Neuronal stem cell (in vitro differentiated cells): ENCODE measurements around the gene SMCO2.

Experiments
- DNase-seq: peaks from one replicate; pipeline ENCODE4 v3.0.0-alpha.2; 2013; ENCODE audit warnings: low spot score
- H2AFZ ChIP-seq: one replicate; pipeline ENCODE4 v1.6.1; 2013; ENCODE audit warnings: mild to moderate bottlenecking, low read length, inconsistent platforms
- H2AK5ac ChIP-seq: 2 replicates; pipeline ENCODE4 v1.6.1; 2013; ENCODE audit warnings: low read depth, mild to moderate bottlenecking, inconsistent platforms, low read length, moderate library complexity, mixed read lengths
- H2BK120ac ChIP-seq: 2 replicates; pipeline ENCODE4 v1.6.1; 2013; ENCODE audit warnings: low read depth, mild to moderate bottlenecking, inconsistent platforms, low read length, moderate library complexity, mixed read lengths
- H2BK12ac ChIP-seq: one replicate; pipeline ENCODE4 v1.6.1; 2013; ENCODE audit warnings: low read length, inconsistent platforms
- H2BK15ac ChIP-seq: 2 replicates; pipeline ENCODE4 v1.6.1; 2013; ENCODE audit warnings: mild to moderate bottlenecking, low read length, inconsistent platforms, mixed read lengths
- H2BK5ac ChIP-seq: one replicate; pipeline ENCODE4 v1.6.1; 2013; ENCODE audit warnings: inconsistent platforms, mild to moderate bottlenecking, low read length, moderate library complexity
- H3K14ac ChIP-seq: one replicate; pipeline ENCODE4 v1.6.1; 2013; ENCODE audit warnings: low read length, inconsistent platforms
- H3K18ac ChIP-seq: 2 replicates; pipeline ENCODE4 v1.6.1; 2013; ENCODE audit warnings: low read length, inconsistent platforms
- H3K23ac ChIP-seq: 2 replicates; pipeline ENCODE4 v1.6.1; 2013; ENCODE audit warnings: low read depth, mild to moderate bottlenecking, mixed read lengths, low read length, inconsistent platforms; ENCODE audit not compliant: poor library complexity
- H3K27ac ChIP-seq: replicated peaks from 3 replicates; pipeline ENCODE4 v1.5.1; 2013; ENCODE audit warnings: low read length, inconsistent platforms
- H3K27me3 ChIP-seq, 3 experiments: 2 replicates each; pipeline ENCODE4 v1.6.1; 2013; ENCODE audit warnings: low read length in 3 of 3, mild to moderate bottlenecking in 2 of 3, inconsistent platforms in 1 of 3, low read depth in 1 of 3, mixed read lengths in 1 of 3, moderate library complexity in 1 of 3; ENCODE audit not compliant: control insufficient read depth in 3 of 3, insufficient read depth in 3 of 3
- H3K36me3 ChIP-seq, 2 donors: replicated peaks in 1 of 2; 2 replicates each; pipeline ENCODE4 v1.6.1; 2013; ENCODE audit warnings: low read length in 2 of 2; ENCODE audit not compliant: control insufficient read depth in 2 of 2, insufficient read depth in 2 of 2
- H3K4ac ChIP-seq: 2 replicates; pipeline ENCODE4 v1.6.1; 2013; ENCODE audit warnings: inconsistent platforms, mild to moderate bottlenecking, low read length, moderate library complexity
- H3K4me1 ChIP-seq, 2 donors: 1 replicate in 1 of 2; 2 replicates in 1 of 2; pipeline ENCODE4 v1.6.1; 2013; ENCODE audit warnings: low read length in 2 of 2, low read depth in 1 of 2; ENCODE audit not compliant: control insufficient read depth in 2 of 2, insufficient read depth in 1 of 2
- H3K4me2 ChIP-seq: one replicate; pipeline ENCODE4 v1.6.1; 2013; ENCODE audit warnings: mild to moderate bottlenecking, low read length, inconsistent platforms; ENCODE audit not compliant: insufficient read depth, poor library complexity, severe bottlenecking
- H3K4me3 ChIP-seq, 2 donors: 2 replicates each; pipeline ENCODE4 v1.5.1; 2013; ENCODE audit warnings: low read length in 2 of 2, mild to moderate bottlenecking in 2 of 2, inconsistent platforms in 1 of 2, moderate library complexity in 1 of 2
- H3K79me1 ChIP-seq: one replicate; pipeline ENCODE4 v1.6.1; 2013; ENCODE audit warnings: low read depth, mild to moderate bottlenecking, inconsistent platforms, low read length, moderate library complexity
- H3K9ac ChIP-seq: one replicate; pipeline ENCODE4 v1.6.1; 2013; ENCODE audit warnings: mild to moderate bottlenecking, low read depth, low read length, inconsistent platforms; ENCODE audit not compliant: poor library complexity
- H3K9me3 ChIP-seq, 2 donors: replicated peaks in 1 of 2; 2 replicates each; pipeline versions ENCODE3 to v1.6.1; 2013; ENCODE audit warnings: low read length in 2 of 2, mild to moderate bottlenecking in 2 of 2, inconsistent platforms in 1 of 2, low read depth in 1 of 2, mixed read lengths in 1 of 2, moderate library complexity in 1 of 2; ENCODE audit not compliant: control insufficient read depth in 2 of 2, insufficient read depth in 1 of 2
- H4K8ac ChIP-seq: one replicate; pipeline ENCODE4 v1.6.1; 2013; ENCODE audit warnings: low read depth, mild to moderate bottlenecking, inconsistent platforms, low read length, moderate library complexity
- H4K91ac ChIP-seq: one replicate; pipeline ENCODE4 v1.6.1; 2013; ENCODE audit warnings: low read length, low read depth, mild to moderate bottlenecking, inconsistent platforms; ENCODE audit not compliant: poor library complexity
- whole genome bisulfite sequencing, 2 donors: extraction: QIAGEN DNeasy Blood & Tissue Kit; methylation state at CpG; one replicate each; pipeline ENCODE4 v1.1.7; 2013; ENCODE audit warnings: missing lambda C conversion rate in 2 of 2, mixed read lengths in 1 of 2; ENCODE audit not compliant: insufficient read length in 2 of 2, insufficient replicate concordance in 1 of 2; ENCODE audit errors: extremely low coverage in 2 of 2; 5-methylcytosine and 5-hydroxymethylcytosine counted together

SMCO2 gene

GRCh38 chr12:27451036-27451825 lies 4.7 kb downstream of the SMCO2 start:
- no peak overlapping the region for H2BK5ac ChIP-seq
- H4K91ac ChIP-seq = no peak overlapping the region
- H3K4me1 ChIP-seq = peaks cover 2 to 3% of the 10 kb centered on the region in 2 donors
- H2BK12ac ChIP-seq = no peak overlapping the region
- H3K23ac ChIP-seq = no peak overlapping the region
- no peak overlapping the region for H2AFZ ChIP-seq
- H3K27me3 ChIP-seq = no peaks in the 10 kb centered on the region
- no peak overlapping the region for H3K4me2 ChIP-seq
- H3K9me3 ChIP-seq = no peaks in the 10 kb centered on the region
- H3K9ac ChIP-seq = no peak overlapping the region
- H2BK120ac ChIP-seq = no peak overlapping the region
- no peak overlapping the region for H3K27ac ChIP-seq
- no peak overlapping the region for H2AK5ac ChIP-seq
- H3K4ac ChIP-seq = no peak overlapping the region
- H3K36me3 ChIP-seq = no peaks in the 10 kb centered on the region
- no CpG with 5 or more reads among the region's 6 CpGs for WGBS, 2 donors
- H3K4me3 ChIP-seq = no peak overlapping the region
- no peaks in the 10 kb centered on the region for H3K79me1 ChIP-seq
- no peak for DNase-seq
- no peak overlapping the region for H4K8ac ChIP-seq
- H2BK15ac ChIP-seq = no peak overlapping the region
- no peak overlapping the region for H3K14ac ChIP-seq
- no peak overlapping the region for H3K18ac ChIP-seq

GRCh38 chr12:27453421-27453820 lies 6.9 kb downstream of the SMCO2 start:
- Histone ChIP-seq H3K14ac (no peak overlapping the region), H3K4me2 (no peak overlapping the region), H2BK15ac (no peak overlapping the region), H3K4me3 (no peak overlapping the region), H3K79me1 (no peaks in the 10 kb centered on the region), H2AFZ (no peak overlapping the region), H3K27ac (no peak overlapping the region), H2BK5ac (no peak overlapping the region), H3K23ac (no peak overlapping the region), H3K18ac (no peak overlapping the region), H3K9me3 (no peaks in the 10 kb centered on the region), H2BK12ac (no peak overlapping the region), H2AK5ac (no peak overlapping the region), H3K4me1 (peaks cover 2 to 3% of the 10 kb centered on the region in 2 donors), H4K91ac (no peak overlapping the region), H2BK120ac (no peak overlapping the region), H3K27me3 (no peaks in the 10 kb centered on the region), H3K4ac (no peak overlapping the region), H3K36me3 (no peaks in the 10 kb centered on the region), H3K9ac (no peak overlapping the region), H4K8ac (no peak overlapping the region)
- WGBS, 2 donors = no CpG with 5 or more reads among the region's 2 CpGs
- no peak for DNase-seq

- Histone ChIP-seq H2BK5ac (no peak overlapping the region), H3K4me3 (no peak overlapping the region), H3K4ac (no peak overlapping the region), H4K91ac (no peak overlapping the region), H3K4me1 (peaks cover 0 to 3% of the 10 kb centered on the region in 2 donors), H2AK5ac (no peak overlapping the region), H2BK120ac (no peak overlapping the region), H2BK12ac (no peak overlapping the region), H3K4me2 (no peak overlapping the region), H2AFZ (no peak overlapping the region), H3K9ac (no peak overlapping the region), H3K18ac (no peak overlapping the region), H4K8ac (no peak overlapping the region), H3K14ac (no peak overlapping the region), H3K9me3 (peaks cover 0 to 2% of the 10 kb centered on the region in 2 donors), H3K36me3 (no peaks in the 10 kb centered on the region), H2BK15ac (no peak overlapping the region), H3K23ac (no peak overlapping the region), H3K79me1 (no peaks in the 10 kb centered on the region), H3K27ac (no peak overlapping the region), H3K27me3 (no peaks in the 10 kb centered on the region)
- DNase-seq = no peak
- no CpG with 5 or more reads among the region's 3 CpGs for WGBS, 2 donors
Observed at GRCh38 chr12:27455589-27455988, 9.1 kb downstream of the SMCO2 start.

- Histone ChIP-seq H4K91ac (no peak overlapping the region), H2AK5ac (no peak overlapping the region), H3K4me2 (no peak overlapping the region), H2AFZ (no peak overlapping the region), H3K79me1 (no peaks in the 10 kb centered on the region), H3K27me3 (no peaks in the 10 kb centered on the region), H2BK15ac (no peak overlapping the region), H3K9ac (peak overlapping the region; percentile 15), H3K4ac (no peak overlapping the region), H3K14ac (no peak overlapping the region), H3K23ac (no peak overlapping the region), H3K36me3 (no peaks in the 10 kb centered on the region), H2BK5ac (no peak overlapping the region), H2BK120ac (no peak overlapping the region), H2BK12ac (no peak overlapping the region), H3K27ac (no peak overlapping the region), H3K4me3 (no peak overlapping the region), H3K18ac (no peak overlapping the region), H3K9me3 (peaks cover 0 to 2% of the 10 kb centered on the region in 2 donors), H3K4me1 (peaks cover 0 to 3% of the 10 kb centered on the region in 2 donors), H4K8ac (no peak overlapping the region)
- DNase-seq = no peak
- no CpG with 5 or more reads among the region's 3 CpGs for WGBS, 2 donors
Observed at GRCh38 chr12:27456618-27457017, 10.1 kb downstream of the SMCO2 start.
